WTC11 (cell line): Measurements from ENCODE around the gene ZNF304. TPM values are rescaled to one million over a fixed set of nuclear protein-coding genes. Genes with fewer than 3 reads are reported as not detected.

Source experiments
- ATAC-seq: fragments of 200-7000 bp; cut with Tn5 transposase; 2 replicates; pipeline ENCODE4 v1.10.0; 2021; ENCODE audit warnings: mild to moderate bottlenecking, moderate library complexity
- CTCF ChIA-PET: fragments of 300-600 bp; sonication (Branson Sonifier 250); formaldehyde crosslinking; loops from one replicate; lab custom pipeline; 2021; ENCODE audit warnings: antibody characterized with exemption; lab: Charles Lee
- POLR2A ChIA-PET: fragments of 350-600 bp; sonication (Branson Sonifier 250); formaldehyde crosslinking; loops from one replicate; lab custom pipeline; 2021; ENCODE audit warnings: antibody characterized with exemption; lab: Charles Lee
- DNase-seq: peaks from one replicate; pipeline ENCODE4 v3.0.0; 2021; ENCODE audit warnings: low spot score
- H3K27ac Mint-ChIP-seq: 2 replicates; pipeline ENCODE4 v1.8.0; 2021; ENCODE audit warnings: mixed read lengths
- H3K27me3 Mint-ChIP-seq: 2 replicates; pipeline ENCODE4 v1.8.0; 2021; ENCODE audit warnings: low read depth, mild to moderate bottlenecking, moderate library complexity, mixed read lengths
- H3K36me3 Mint-ChIP-seq: 2 replicates; pipeline ENCODE4 v1.8.0; 2021; ENCODE audit warnings: mixed read lengths
- H3K4me1 Mint-ChIP-seq: 2 replicates; pipeline ENCODE4 v1.8.0; 2022; ENCODE audit warnings: mixed read lengths
- H3K4me3 Mint-ChIP-seq: 2 replicates; pipeline ENCODE4 v1.8.0; 2021; ENCODE audit warnings: mild to moderate bottlenecking, moderate library complexity, mixed read lengths
- H3K9me3 Mint-ChIP-seq: 2 replicates; pipeline ENCODE4 v1.8.0; 2021; ENCODE audit warnings: mixed read lengths
- CBFB ChIP-seq: sonication (generic); formaldehyde crosslinking; IDR thresholded peaks from 2 replicates; pipeline ENCODE4 v1.8.1; 2022; ENCODE audit warnings: mild to moderate bottlenecking, low read depth, missing genetic modification reagents
- CTCF ChIP-seq: fragments of 200-600 bp; IDR thresholded peaks from 2 replicates; pipeline ENCODE4 v1.8.0; 2022; ENCODE audit warnings: antibody characterized with exemption
- MAX ChIP-seq: sonication (generic); formaldehyde crosslinking; IDR thresholded peaks from 2 replicates; pipeline ENCODE4 v1.8.0; 2022; ENCODE audit warnings: mild to moderate bottlenecking, missing genetic modification reagents
- MYBL2 ChIP-seq: sonication (generic); formaldehyde crosslinking; IDR thresholded peaks from 2 replicates; pipeline ENCODE4 v1.8.1; 2023; ENCODE audit warnings: mild to moderate bottlenecking, moderate library complexity, missing genetic modification reagents
- SMAD4 ChIP-seq: sonication (generic); formaldehyde crosslinking; IDR thresholded peaks from 2 replicates; pipeline ENCODE4 v1.8.0; 2022; ENCODE audit warnings: mild to moderate bottlenecking, missing genetic modification reagents
- TEAD4 ChIP-seq: sonication (generic); formaldehyde crosslinking; IDR thresholded peaks from 2 replicates; pipeline ENCODE4 v1.8.0; 2022; ENCODE audit warnings: mild to moderate bottlenecking, missing genetic modification reagents
- TP53 ChIP-seq: sonication (generic); formaldehyde crosslinking; IDR thresholded peaks from 2 replicates; pipeline ENCODE4 v1.8.1; 2023; ENCODE audit warnings: mild to moderate bottlenecking, missing genetic modification reagents
- ZNF671 ChIP-seq: fragments of 250-450 bp; sonication (Bioruptor Pico); IDR thresholded peaks from 2 replicates; pipeline ENCODE4 v1.8.0; 2021; ENCODE audit warnings: mild to moderate bottlenecking
- total RNA-seq: library from RNA; stranded (reverse); gene quantifications from 3 replicates; pipeline ENCODE4 v1.2.3, GENCODE V29; 2021

ZNF304 gene
- total RNA-seq, 1 experiment from 2014 or later, result 11.0 TPM

DNA sequence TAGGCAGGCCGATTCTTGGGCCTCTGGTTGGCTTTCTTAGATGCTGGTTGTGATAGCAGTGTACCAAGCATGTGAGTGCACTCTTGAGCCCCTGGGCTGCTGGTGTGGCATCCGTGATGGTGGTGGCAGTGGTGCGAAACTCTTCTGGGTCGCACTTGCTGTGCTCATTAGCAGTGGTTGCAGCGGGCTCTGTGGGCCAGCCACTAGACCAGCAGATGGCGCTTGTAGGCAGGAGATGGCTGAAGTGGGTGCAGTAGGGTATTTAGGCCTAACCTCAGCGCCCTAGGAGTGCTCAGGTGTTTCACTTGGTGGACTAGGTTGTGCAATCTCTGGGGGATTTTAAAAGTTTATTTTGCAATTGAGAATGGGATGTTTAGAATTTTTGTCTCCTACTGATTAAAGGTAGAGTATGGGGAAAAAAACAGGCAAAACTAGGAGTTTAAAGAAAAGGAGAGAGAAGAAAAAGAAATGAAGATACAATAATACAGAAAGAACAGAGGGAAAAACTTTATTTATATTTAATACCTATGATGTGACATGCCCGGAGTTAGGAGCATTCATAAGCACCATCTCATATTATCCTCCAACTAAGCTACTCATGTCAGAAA is 55.5 kb downstream of the ZNF304 start:
- POLR2A ChIA-PET, result no interaction called here
- H3K27me3 Mint-ChIP-seq, result peaks cover 7% of the 10 kb centered on the region
- peaks cover 8% of the 10 kb centered on the region for H3K4me1 Mint-ChIP-seq
- H3K4me3 Mint-ChIP-seq, result no peak overlapping the region
- TF ChIP-seq MAX (no peak), TP53 (no peak), SMAD4 (no peak), TEAD4 (CRISPR knock-in tag) (no peak), ZNF671 (CRISPR knock-in tag) (no peak), CTCF (peak; percentile 30), MYBL2 (CRISPR knock-in tag) (no peak), CBFB (CRISPR knock-in tag) (no peak)
- ATAC-seq (peak; percentile 86), DNase-seq (peak; percentile 92)
- peaks cover 17% of the 10 kb centered on the region for H3K9me3 Mint-ChIP-seq
- H3K36me3 Mint-ChIP-seq, result no peaks in the 10 kb centered on the region; the same call in 1 of the 2 replicates
- H3K27ac Mint-ChIP-seq, result no peak overlapping the region
- CTCF ChIA-PET, result interaction anchor here (0.6 to 1.4 kb wide), 12 partner anchors 9 to 302 kb away, joined by 3 to 11 read pairs (median 3); partner anchors contain the start of genes ZNF154, ZNF548, ZNF749 and ZNF805

Other genes starting within 250 kb of the ZNF304 start
- not detected in 3 replicates for gene USP29, start 231.3 kb upstream of the ZNF304 start, total RNA-seq
- gene ZIM3, start 206.1 kb upstream of the ZNF304 start, total RNA-seq, result not detected in 3 replicates
- not detected in 3 replicates for gene DUXA, start 183.8 kb upstream of the ZNF304 start, total RNA-seq
- 24.0 to 27.0 TPM (median 26.6 TPM) in 3 replicates for gene ZNF264, start 159.8 kb upstream of the ZNF304 start, total RNA-seq
- gene AURKC, start 120.2 kb upstream of the ZNF304 start, total RNA-seq, result 3.6 to 6.7 TPM (median 5.1 TPM) in 3 replicates
- gene ZNF805, start 110.6 kb upstream of the ZNF304 start, total RNA-seq, result 16.1 to 18.2 TPM (median 17.9 TPM) in 3 replicates
- gene ZNF460, start 70.8 kb upstream of the ZNF304 start, total RNA-seq, result 50.8 to 62.9 TPM (median 52.2 TPM) in 3 replicates
- gene ZNF543, start 30.8 kb upstream of the ZNF304 start, total RNA-seq, result 8.3 to 8.9 TPM (median 8.4 TPM) in 3 replicates
- gene TRAPPC2B, start 12.3 kb downstream of the ZNF304 start, total RNA-seq, result 10.5 to 11.7 TPM (median 10.5 TPM) in 3 replicates
- 2.3 to 2.7 TPM (median 2.4 TPM) in 3 replicates for gene ZNF547, start 12.3 kb downstream of the ZNF304 start, total RNA-seq
- 10.8 to 14.2 TPM (median 11.3 TPM) in 3 replicates for gene ZNF548, start 38.6 kb downstream of the ZNF304 start, total RNA-seq
- gene ZNF17, start 59.9 kb downstream of the ZNF304 start, total RNA-seq, result 6.7 to 10.3 TPM (median 7.7 TPM) in 3 replicates
- gene ZNF749, start 84.1 kb downstream of the ZNF304 start, total RNA-seq, result 32.3 to 34.7 TPM (median 34.6 TPM) in 3 replicates
- 0.73 to 0.89 TPM (median 0.83 TPM) in 3 replicates for gene VN1R1, start 105.9 kb downstream of the ZNF304 start, total RNA-seq
- gene ZNF772, start 126.3 kb downstream of the ZNF304 start, total RNA-seq, result 13.1 to 15.0 TPM (median 14.0 TPM) in 3 replicates
- gene ZNF419, start 136.5 kb downstream of the ZNF304 start, total RNA-seq, result 9.0 to 11.3 TPM (median 9.1 TPM) in 3 replicates
- gene ZNF773, start 148.7 kb downstream of the ZNF304 start, total RNA-seq, result 6.3 to 8.6 TPM (median 6.8 TPM) in 3 replicates
- gene ZNF549, start 176.1 kb downstream of the ZNF304 start, total RNA-seq, result 8.8 to 9.7 TPM (median 9.2 TPM) in 3 replicates
- 13.0 to 17.5 TPM (median 15.5 TPM) in 3 replicates for gene ZNF550, start 208.6 kb downstream of the ZNF304 start, total RNA-seq
- 8.3 to 10.0 TPM (median 9.1 TPM) in 3 replicates for gene ZNF416, start 227.6 kb downstream of the ZNF304 start, total RNA-seq
- gene ZIK1, start 232.9 kb downstream of the ZNF304 start, total RNA-seq, result 30.0 to 31.5 TPM (median 31.1 TPM) in 3 replicates
- gene ZNF530, start 248.6 kb downstream of the ZNF304 start, total RNA-seq, result 10.4 to 12.0 TPM (median 11.2 TPM) in 3 replicates